CD4-positive, alpha-beta memory T cell (primary cell): ENCODE data around the gene FRMD6. TPM values are rescaled to one million over a fixed set of nuclear protein-coding genes. Genes with fewer than 3 reads are reported as not detected.

ENCODE experiments used
- CTCF ChIA-PET: fragments of 350-600 bp; sonication (Branson Sonifier 250); formaldehyde crosslinking; loops from one replicate; lab custom pipeline; 2021; ENCODE audit warnings: inconsistent platforms; ENCODE audit not compliant: partially characterized antibody; lab: Charles Lee
- POLR2A ChIA-PET: fragments of 350-600 bp; sonication (Branson Sonifier 250); formaldehyde crosslinking; loops from one replicate; lab custom pipeline; 2021; ENCODE audit not compliant: partially characterized antibody; lab: Charles Lee
- DNase-seq, 5 donors: peaks; one replicate each; pipeline versions ENCODE4 v3.0.0 to v3.0.0-alpha.2; 2020 to 2022; ENCODE audit warnings: mixed read lengths in 1 of 5
- H3K27ac ChIP-seq: one replicate; pipeline ENCODE4 v1.7.0; 2013; ENCODE audit warnings: low read depth, low read length
- H3K27me3 ChIP-seq: 2 replicates; pipeline ENCODE4 v1.7.0; 2013; ENCODE audit warnings: mild to moderate bottlenecking, low read length, moderate library complexity; ENCODE audit not compliant: insufficient read depth
- H3K36me3 ChIP-seq: 2 replicates; pipeline ENCODE4 v1.7.0; 2013; ENCODE audit warnings: mild to moderate bottlenecking, low read length, moderate library complexity; ENCODE audit not compliant: insufficient read depth
- H3K4me1 ChIP-seq: 2 replicates; pipeline ENCODE4 v1.7.0; 2013; ENCODE audit warnings: mild to moderate bottlenecking, low read length, moderate library complexity; ENCODE audit not compliant: insufficient read depth
- H3K4me3 ChIP-seq, 2 donors: one replicate each; pipeline ENCODE4 v1.7.0; 2013; ENCODE audit warnings: low read length in 2 of 2, mild to moderate bottlenecking in 1 of 2
- H3K9me3 ChIP-seq, 2 donors: one replicate each; pipeline ENCODE4 v1.7.0; 2013; ENCODE audit warnings: low read length in 2 of 2, control low read depth in 1 of 2; ENCODE audit not compliant: control insufficient read depth in 1 of 2
- H3K27ac Mint-ChIP-seq, 7 donors: one replicate each; pipeline ENCODE4 v1.8.0; 2020 to 2021; ENCODE audit warnings: mixed read lengths in 7 of 7, mild to moderate bottlenecking in 6 of 7, inconsistent platforms in 3 of 7, moderate library complexity in 3 of 7
- H3K27me3 Mint-ChIP-seq, 2 donors: one replicate each; pipeline ENCODE4 v1.8.0; 2020 to 2021; ENCODE audit warnings: mixed read lengths in 2 of 2
- H3K36me3 Mint-ChIP-seq, 2 donors: one replicate each; pipeline ENCODE4 v1.8.0; 2020 to 2021; ENCODE audit warnings: mixed read lengths in 2 of 2, inconsistent platforms in 1 of 2, mild to moderate bottlenecking in 1 of 2
- H3K4me1 Mint-ChIP-seq, 4 donors: one replicate each; pipeline ENCODE4 v1.8.0; 2020 to 2021; ENCODE audit warnings: mixed read lengths in 4 of 4, mild to moderate bottlenecking in 1 of 4
- H3K4me3 Mint-ChIP-seq, 8 donors: one replicate each; pipeline ENCODE4 v1.8.0; 2020 to 2021; ENCODE audit warnings: mixed read lengths in 8 of 8, mild to moderate bottlenecking in 7 of 8, moderate library complexity in 6 of 8, inconsistent platforms in 3 of 8
- H3K9me3 Mint-ChIP-seq, 8 donors: one replicate each; pipeline ENCODE4 v1.8.0; 2020 to 2021; ENCODE audit warnings: mixed read lengths in 8 of 8, mild to moderate bottlenecking in 5 of 8, inconsistent platforms in 3 of 8, moderate library complexity in 1 of 8
- intact Hi-C: fragments of 100-400 bp; cut with micrococcal nuclease; formaldehyde crosslinking; loops from one replicate; pipeline ENCODE4 v1.15.1; 2023
- polyA plus RNA-seq, 2 donors: library from polyadenylated mRNA; unstranded; fragments of 300-500 nt; fragmentation: Illumina TruSeq; gene quantifications; one replicate each; pipeline ENCODE4 v1.2.3, GENCODE V29; 2021
- total RNA-seq, 2 experiments: library from RNA; stranded (reverse); gene quantifications; one replicate each; pipeline ENCODE4 v1.2.3, GENCODE V29; 2021

The FRMD6 gene
- total and polyA plus RNA-seq, 4 experiments from 2014 or later = 0.62 to 0.81 (median 0.80) TPM; not detected in 1

DNA sequence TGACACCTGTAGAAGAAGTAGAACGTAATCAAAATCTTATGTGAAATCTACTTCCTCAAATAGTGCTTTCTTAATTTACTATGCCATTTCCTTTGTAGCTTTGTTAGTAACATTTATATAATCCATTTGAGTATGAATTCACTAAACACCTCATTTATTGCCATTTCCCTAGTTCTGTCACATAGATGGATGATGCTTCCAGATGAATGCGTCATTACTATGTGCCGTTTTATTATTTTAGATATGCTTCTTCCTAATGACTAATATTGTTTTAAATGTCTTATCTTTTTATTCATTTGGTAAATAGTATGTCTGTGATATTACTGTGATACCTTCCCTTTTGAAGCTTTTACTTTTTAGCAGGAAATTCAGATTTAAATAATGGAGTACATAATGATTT lies 14.4 kb downstream of the FRMD6 start:
- no peaks in the 10 kb centered on the region for H3K27me3 ChIP-seq
- H3K9me3 ChIP-seq = no peaks in the 10 kb centered on the region
- no peak overlapping the region for H3K4me3 ChIP-seq
- CTCF ChIA-PET = interaction anchor here (1.0 kb wide), 1 partner anchor 112 kb away, joined by 3 read pairs; no protein-coding TSS in a partner anchor
- H3K36me3 ChIP-seq = no peaks in the 10 kb centered on the region
- POLR2A ChIA-PET = no interaction called here
- Mint-ChIP-seq H3K9me3 (peaks cover 0 to 4% (median under 1%) of the 10 kb centered on the region in 8 donors), H3K4me1 (no peaks in the 10 kb centered on the region), H3K27ac (no peak overlapping the region), H3K27me3 (peaks cover 1 to 2% of the 10 kb centered on the region in 2 donors), H3K36me3 (no peaks in the 10 kb centered on the region), H3K4me3 (no peak overlapping the region)
- intact Hi-C loops = no loop called here
- no peaks in the 10 kb centered on the region for H3K4me1 ChIP-seq
- H3K27ac ChIP-seq = no peak overlapping the region
- DNase-seq = no peak

DNA sequence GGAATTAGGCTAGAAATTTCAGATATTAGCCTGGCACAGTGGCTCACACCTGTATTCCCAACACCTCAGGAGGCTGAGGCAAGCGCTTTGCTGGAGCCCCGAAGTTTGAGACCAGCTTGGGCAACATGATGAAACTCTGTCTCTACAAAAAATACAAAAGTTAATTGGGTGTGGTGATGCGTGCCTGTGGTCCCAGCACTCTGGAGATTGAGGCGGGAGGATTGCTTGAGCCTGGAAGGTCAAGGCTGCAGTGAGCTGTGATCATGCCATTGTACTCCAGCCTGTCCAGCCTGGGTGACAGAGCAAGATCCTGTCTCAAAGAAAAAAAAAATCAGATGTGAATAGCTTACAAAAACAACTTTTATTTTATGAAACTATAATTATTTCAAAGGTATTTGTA lies 15.1 kb downstream of the FRMD6 start:
- POLR2A ChIA-PET = no interaction called here
- Mint-ChIP-seq H3K9me3 (peaks cover 0 to 4% (median 2%) of the 10 kb centered on the region in 8 donors), H3K4me1 (no peaks in the 10 kb centered on the region), H3K4me3 (no peak overlapping the region), H3K27ac (no peak overlapping the region), H3K36me3 (no peaks in the 10 kb centered on the region), H3K27me3 (peaks cover 0 to 2% of the 10 kb centered on the region in 2 donors)
- no peaks in the 10 kb centered on the region for H3K36me3 ChIP-seq
- no peak overlapping the region for H3K27ac ChIP-seq
- no peaks in the 10 kb centered on the region for H3K27me3 ChIP-seq
- H3K4me1 ChIP-seq = no peaks in the 10 kb centered on the region
- CTCF ChIA-PET = interaction anchor here (1.0 kb wide), 1 partner anchor 111 kb away, joined by 3 read pairs; no protein-coding TSS in a partner anchor
- intact Hi-C loops = no loop called here
- no peak for DNase-seq
- no peaks in the 10 kb centered on the region for H3K9me3 ChIP-seq
- no peak overlapping the region for H3K4me3 ChIP-seq

DNA sequence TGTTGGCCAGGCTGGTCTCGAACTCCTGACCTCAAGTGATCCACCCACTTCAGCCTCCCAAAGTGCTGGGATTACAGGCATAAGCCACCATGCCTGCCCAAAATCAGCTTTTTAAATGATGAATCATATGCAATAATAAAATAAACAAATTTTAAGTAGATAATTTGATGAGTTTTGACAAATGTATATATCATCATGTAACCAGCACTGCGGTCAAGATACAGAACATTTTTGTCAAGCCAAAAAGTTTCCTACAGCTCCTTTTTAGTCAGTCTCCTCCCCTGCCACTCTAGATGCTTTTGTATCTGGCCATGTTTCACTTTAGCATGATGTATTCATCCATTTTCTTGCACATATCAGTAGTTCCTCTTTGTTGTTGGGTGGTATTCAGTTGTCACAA lies 17.2 kb downstream of the FRMD6 start:
- DNase-seq = no peak
- Mint-ChIP-seq H3K9me3 (peaks cover 0 to 4% (median 2%) of the 10 kb centered on the region in 8 donors), H3K4me1 (no peaks in the 10 kb centered on the region), H3K27ac (no peak overlapping the region), H3K36me3 (no peaks in the 10 kb centered on the region), H3K27me3 (peaks cover 0 to 2% of the 10 kb centered on the region in 2 donors), H3K4me3 (no peak overlapping the region)
- Histone ChIP-seq H3K4me1 (no peaks in the 10 kb centered on the region), H3K27ac (no peak overlapping the region), H3K4me3 (no peak overlapping the region), H3K36me3 (no peaks in the 10 kb centered on the region), H3K27me3 (no peaks in the 10 kb centered on the region), H3K9me3 (no peaks in the 10 kb centered on the region)
- POLR2A ChIA-PET = no interaction called here
- intact Hi-C loops = no loop called here
- CTCF ChIA-PET = interaction anchor here (1.1 kb wide), 1 partner anchor 16 kb away, joined by 4 read pairs; no protein-coding TSS in a partner anchor

DNA sequence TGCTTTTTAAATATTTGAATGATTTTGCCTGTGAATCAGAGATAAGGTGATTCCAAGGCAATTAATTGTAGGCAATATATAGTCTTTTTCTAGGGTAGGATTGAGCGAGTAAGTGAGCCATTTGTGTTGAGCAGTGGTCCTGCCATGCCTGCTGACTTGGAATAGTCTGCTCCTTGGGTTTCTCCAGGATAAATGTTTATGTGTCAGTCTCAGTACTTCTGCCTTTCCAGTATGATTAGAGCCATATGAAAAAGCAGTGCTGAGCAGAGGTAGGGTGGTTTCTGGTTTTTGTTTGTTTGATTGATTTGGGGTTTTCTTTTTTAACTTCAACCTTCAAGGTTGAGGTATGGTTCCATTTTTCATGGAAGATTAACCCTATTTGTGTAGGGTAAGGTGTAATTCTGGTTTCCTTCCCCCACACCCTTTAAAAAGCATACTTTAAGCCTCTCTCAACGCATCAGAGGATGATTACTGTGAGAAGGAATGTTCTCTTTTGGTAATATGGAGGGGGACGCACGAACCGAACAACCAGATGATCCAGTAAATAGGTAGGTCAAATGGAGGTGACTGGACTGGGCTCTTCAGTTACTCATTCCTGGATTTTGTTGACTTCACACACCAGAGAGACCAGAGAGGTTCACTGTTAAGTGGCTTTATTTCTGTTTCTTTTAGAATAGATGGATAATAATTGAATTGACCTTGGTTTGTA lies 22.7 kb downstream of the FRMD6 start:
- CTCF ChIA-PET = interaction anchor here (1.4 kb wide), 1 partner anchor 29 kb away, joined by 3 read pairs; no protein-coding TSS in a partner anchor
- Histone ChIP-seq H3K4me1 (no peaks in the 10 kb centered on the region), H3K36me3 (no peaks in the 10 kb centered on the region), H3K27ac (no peak overlapping the region), H3K9me3 (no peaks in the 10 kb centered on the region), H3K4me3 (no peak overlapping the region), H3K27me3 (no peaks in the 10 kb centered on the region)
- Mint-ChIP-seq H3K27ac (no peak overlapping the region), H3K4me1 (no peaks in the 10 kb centered on the region), H3K4me3 (no peak overlapping the region), H3K36me3 (no peaks in the 10 kb centered on the region), H3K9me3 (peaks cover 0 to 2% (median 0%) of the 10 kb centered on the region in 8 donors), H3K27me3 (peaks cover 2 to 9% of the 10 kb centered on the region in 2 donors)
- intact Hi-C loops = no loop called here
- POLR2A ChIA-PET = no interaction called here
- no peak for DNase-seq

DNA sequence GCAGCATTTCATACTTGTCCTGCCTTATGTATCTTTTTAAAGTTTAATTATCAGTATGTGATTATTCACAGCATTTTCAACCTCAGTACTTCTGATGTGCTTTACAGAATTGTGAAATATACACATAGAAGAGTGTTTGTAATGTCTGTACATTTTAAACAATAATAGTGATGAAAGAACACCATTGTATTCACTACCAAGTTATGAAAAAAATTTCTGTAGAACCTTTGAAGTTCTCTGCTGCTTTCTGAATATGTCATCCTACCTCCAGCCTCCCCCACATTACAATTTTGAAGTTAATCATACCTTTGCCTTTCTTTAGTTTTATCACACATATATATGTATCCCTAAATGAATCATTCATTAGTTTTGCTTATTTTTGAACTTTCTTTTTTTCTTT lies 24.8 kb downstream of the FRMD6 start:
- H3K27me3 Mint-ChIP-seq = peaks cover 2 to 11% of the 10 kb centered on the region in 2 donors

DNA sequence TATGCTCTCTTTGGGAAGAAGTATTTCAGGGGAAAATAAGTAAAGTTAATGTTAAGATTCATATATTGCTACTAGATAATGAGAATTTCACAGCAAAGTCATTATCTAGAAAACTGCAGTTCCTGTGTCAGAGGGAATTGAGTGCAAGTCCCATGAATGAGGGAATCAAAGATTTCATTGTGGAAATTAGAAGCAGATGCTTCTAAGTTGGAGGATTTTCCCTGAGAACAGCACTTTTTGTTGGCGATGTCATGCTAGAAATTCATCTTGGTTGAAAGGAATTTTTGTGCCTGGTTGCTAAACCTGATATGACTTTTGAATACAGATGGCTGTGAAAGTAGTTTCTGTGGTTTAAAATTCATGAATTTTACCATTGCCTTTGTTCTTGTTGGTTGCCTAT lies 25.6 kb downstream of the FRMD6 start:
- CTCF ChIA-PET = no interaction called here
- no peak overlapping the region for H3K4me3 ChIP-seq
- POLR2A ChIA-PET = no interaction called here
- Mint-ChIP-seq H3K9me3 (no peaks in the 10 kb centered on the region), H3K4me1 (no peaks in the 10 kb centered on the region), H3K27me3 (peaks cover 2 to 11% of the 10 kb centered on the region in 2 donors), H3K4me3 (no peak overlapping the region), H3K27ac (no peak overlapping the region), H3K36me3 (no peaks in the 10 kb centered on the region)
- H3K36me3 ChIP-seq = no peaks in the 10 kb centered on the region
- no peak for DNase-seq
- no peak overlapping the region for H3K27ac ChIP-seq
- no peaks in the 10 kb centered on the region for H3K9me3 ChIP-seq
- no peaks in the 10 kb centered on the region for H3K4me1 ChIP-seq
- intact Hi-C loops = no loop called here
- no peaks in the 10 kb centered on the region for H3K27me3 ChIP-seq

More for the DNA sequence above, 24.8 kb downstream of the FRMD6 start:
- POLR2A ChIA-PET = no interaction called here
- CTCF ChIA-PET = interaction anchor here (1.0 kb wide), 1 partner anchor 8 kb away, joined by 3 read pairs; no protein-coding TSS in a partner anchor
- H3K36me3 ChIP-seq = no peaks in the 10 kb centered on the region
- H3K4me3 ChIP-seq = no peak overlapping the region
- Mint-ChIP-seq H3K9me3 (no peaks in the 10 kb centered on the region), H3K4me3 (no peak overlapping the region), H3K27ac (no peak overlapping the region), H3K36me3 (no peaks in the 10 kb centered on the region), H3K4me1 (no peaks in the 10 kb centered on the region)
- H3K27me3 ChIP-seq = no peaks in the 10 kb centered on the region
- H3K4me1 ChIP-seq = no peaks in the 10 kb centered on the region
- no peak for DNase-seq
- no peaks in the 10 kb centered on the region for H3K9me3 ChIP-seq
- no peak overlapping the region for H3K27ac ChIP-seq
- intact Hi-C loops = no loop called here

DNA sequence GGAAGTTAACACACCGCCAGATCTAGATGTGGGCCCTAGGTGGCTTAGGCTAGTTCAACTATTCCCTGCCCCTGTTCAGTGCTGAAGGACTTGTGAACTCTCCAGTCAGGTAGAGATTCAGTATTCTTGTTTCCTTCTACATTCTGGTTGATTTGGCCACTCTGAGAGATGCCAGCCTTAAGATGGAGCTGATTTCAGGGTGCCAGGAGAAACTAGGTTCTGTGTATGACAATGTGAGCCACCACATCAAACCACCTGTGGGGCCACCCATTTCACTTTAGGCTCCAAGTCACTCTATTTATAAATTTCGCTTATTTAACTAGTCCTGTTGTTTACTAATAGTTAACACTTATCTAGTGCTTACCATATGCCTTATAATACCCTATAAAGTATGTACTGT lies 26.0 kb downstream of the FRMD6 start:
- no peak overlapping the region for H3K4me3 Mint-ChIP-seq
- POLR2A ChIA-PET = no interaction called here
- H3K4me1 Mint-ChIP-seq = no peaks in the 10 kb centered on the region
- no peak overlapping the region for H3K4me3 ChIP-seq
- H3K27ac ChIP-seq = no peak overlapping the region
- H3K27me3 ChIP-seq = no peaks in the 10 kb centered on the region
- no peaks in the 10 kb centered on the region for H3K36me3 ChIP-seq
- CTCF ChIA-PET = no interaction called here
- no peaks in the 10 kb centered on the region for H3K9me3 Mint-ChIP-seq
- no peaks in the 10 kb centered on the region for H3K4me1 ChIP-seq
- no peak for DNase-seq
- no peaks in the 10 kb centered on the region for H3K36me3 Mint-ChIP-seq
- intact Hi-C loops = no loop called here
- H3K27me3 Mint-ChIP-seq = peaks cover 4 to 11% of the 10 kb centered on the region in 2 donors
- no peaks in the 10 kb centered on the region for H3K9me3 ChIP-seq
- H3K27ac Mint-ChIP-seq = no peak overlapping the region
